CD14-positive monocyte (primary cell): ENCODE results near the gene SSTR4. TPM values are rescaled to one million over a fixed set of nuclear protein-coding genes. Genes with fewer than 3 reads are reported as not detected.

Source experiments
- DNase-seq, 3 donors: peaks; one replicate each; pipeline ENCODE4 v3.0.0-alpha.2; 2011 to 2022
- H2AFZ ChIP-seq: 2 replicates; pipeline ENCODE4 v1.6.0; 2012; ENCODE audit warnings: mild to moderate bottlenecking, low read depth, low read length, inconsistent platforms; ENCODE audit not compliant: insufficient read depth, poor library complexity, severe bottlenecking
- H3K27ac ChIP-seq, 2 donors: 1 replicate in 1 of 2; 2 replicates in 1 of 2; pipeline ENCODE4 v1.5.1; 2012 to 2013; ENCODE audit warnings: low read length in 2 of 2, control low read depth in 1 of 2, inconsistent platforms in 1 of 2, low read depth in 1 of 2, mild to moderate bottlenecking in 1 of 2
- H3K27me3 ChIP-seq, 2 donors: one replicate each; pipeline versions ENCODE4 v1.6.0 to v1.6.1; 2011 to 2013; ENCODE audit warnings: low read length in 2 of 2; ENCODE audit not compliant: control insufficient read depth in 2 of 2, insufficient read depth in 2 of 2
- H3K36me3 ChIP-seq, 2 donors: replicated peaks in 1 of 2; 1 replicate in 1 of 2; 2 replicates in 1 of 2; pipeline versions ENCODE4 v1.5.1 to v1.6.1; 2012 to 2013; ENCODE audit warnings: low read length in 2 of 2, control low read depth in 1 of 2, inconsistent platforms in 1 of 2, mild to moderate bottlenecking in 1 of 2; ENCODE audit not compliant: insufficient read depth in 2 of 2, control insufficient read depth in 1 of 2
- H3K4me1 ChIP-seq, 2 donors: 1 replicate in 1 of 2; 2 replicates in 1 of 2; pipeline versions ENCODE4 v1.5.1 to v1.6.1; 2012 to 2013; ENCODE audit warnings: low read length in 2 of 2, control low read depth in 1 of 2, inconsistent platforms in 1 of 2, mild to moderate bottlenecking in 1 of 2, moderate library complexity in 1 of 2; ENCODE audit not compliant: insufficient read depth in 2 of 2, control insufficient read depth in 1 of 2
- H3K4me2 ChIP-seq: replicated peaks from 2 replicates; pipeline ENCODE3; 2012; ENCODE audit warnings: low read length, moderate library complexity, mild to moderate bottlenecking; ENCODE audit not compliant: poor library complexity, severe bottlenecking; ENCODE audit errors: extremely low read depth
- H3K4me3 ChIP-seq, 3 experiments: fragments of 200-600 bp in 1 of 3; sonication (generic) in 1 of 3; replicated peaks in 1 of 3; 1 replicate in 2 of 3; 2 replicates in 1 of 3; pipeline ENCODE4 v1.5.1; 2011 to 2013; ENCODE audit warnings: low read length in 3 of 3, mild to moderate bottlenecking in 3 of 3, control low read depth in 2 of 3, low read depth in 2 of 3, inconsistent platforms in 1 of 3, moderate library complexity in 1 of 3
- H3K79me2 ChIP-seq: 2 replicates; pipeline ENCODE4 v1.6.0; 2012; ENCODE audit warnings: mild to moderate bottlenecking, control low read depth, inconsistent platforms, low read length, moderate library complexity; ENCODE audit not compliant: insufficient read depth
- H3K9ac ChIP-seq: 2 replicates; pipeline ENCODE4 v1.6.0; 2017; ENCODE audit warnings: low read length, mild to moderate bottlenecking; ENCODE audit not compliant: insufficient read depth, poor library complexity, severe bottlenecking
- H3K9me3 ChIP-seq, 2 donors: replicated peaks in 1 of 2; 1 replicate in 1 of 2; 2 replicates in 1 of 2; pipeline versions ENCODE4 v1.5.1 to v1.6.1; 2012 to 2013; ENCODE audit warnings: low read length in 2 of 2, control low read depth in 1 of 2; ENCODE audit not compliant: control insufficient read depth in 1 of 2, insufficient read depth in 1 of 2
- H4K20me1 ChIP-seq: 2 replicates; pipeline ENCODE4 v1.6.0; 2012; ENCODE audit warnings: mild to moderate bottlenecking, low read length, control low read depth, moderate library complexity; ENCODE audit not compliant: insufficient read depth
- H3K27ac Mint-ChIP-seq, 7 donors: one replicate each; pipeline ENCODE4 v1.8.0; 2020; ENCODE audit warnings: mild to moderate bottlenecking in 7 of 7, mixed read lengths in 7 of 7, moderate library complexity in 6 of 7, inconsistent platforms in 2 of 7
- H3K27me3 Mint-ChIP-seq, 3 donors: one replicate each; pipeline ENCODE4 v1.8.0; 2021 to 2022; ENCODE audit warnings: low read depth in 3 of 3, mild to moderate bottlenecking in 3 of 3, mixed read lengths in 3 of 3, moderate library complexity in 3 of 3, inconsistent platforms in 1 of 3
- H3K36me3 Mint-ChIP-seq, 2 donors: one replicate each; pipeline ENCODE4 v1.8.0; 2020; ENCODE audit warnings: mixed read lengths in 2 of 2, inconsistent platforms in 1 of 2, mild to moderate bottlenecking in 1 of 2
- H3K4me1 Mint-ChIP-seq: one replicate; pipeline ENCODE4 v1.8.0; 2020; ENCODE audit warnings: mild to moderate bottlenecking, mixed read lengths
- H3K4me3 Mint-ChIP-seq, 2 donors: one replicate each; pipeline ENCODE4 v1.8.0; 2020; ENCODE audit warnings: mild to moderate bottlenecking in 2 of 2, mixed read lengths in 2 of 2, moderate library complexity in 1 of 2
- H3K9me3 Mint-ChIP-seq, 7 donors: one replicate each; pipeline ENCODE4 v1.8.0; 2020 to 2022; ENCODE audit warnings: mixed read lengths in 7 of 7, mild to moderate bottlenecking in 6 of 7, moderate library complexity in 6 of 7, inconsistent platforms in 2 of 7
- WGBS: methylation state at CpG from one replicate; pipeline ENCODE4 v1.1.5; 2013; ENCODE audit warnings: missing lambda C conversion rate; ENCODE audit not compliant: insufficient coverage; 5-methylcytosine and 5-hydroxymethylcytosine counted together
- intact Hi-C, 2 donors: fragments of 100-400 bp; cut with micrococcal nuclease; formaldehyde crosslinking; loops; one replicate each; pipeline versions ENCODE4 v1.15.0 to v1.15.1; 2023
- polyA plus RNA-seq, 3 donors: library from polyadenylated mRNA; depleted of rRNA in 1 of 3; unstranded in 2 of 3; stranded (reverse) in 1 of 3; fragments of 300-500 nt in 2 of 3; fragments of >200 nt in 1 of 3; fragmentation: Illumina TruSeq in 2 of 3; gene quantifications; 1 replicate in 2 of 3; 2 replicates in 1 of 3; pipeline ENCODE4 v1.2.3, GENCODE V29; 2012 to 2021
- TF ChIP-seq, protein P1 (sequence below): fragments of 200-600 bp; IDR thresholded peaks from one replicate; pipeline ENCODE4 v1.8.0; 2022; ENCODE audit warnings: antibody characterized with exemption, mild to moderate bottlenecking

The SSTR4 gene
- polyA plus RNA-seq, 3 donors: not detected

DNA sequence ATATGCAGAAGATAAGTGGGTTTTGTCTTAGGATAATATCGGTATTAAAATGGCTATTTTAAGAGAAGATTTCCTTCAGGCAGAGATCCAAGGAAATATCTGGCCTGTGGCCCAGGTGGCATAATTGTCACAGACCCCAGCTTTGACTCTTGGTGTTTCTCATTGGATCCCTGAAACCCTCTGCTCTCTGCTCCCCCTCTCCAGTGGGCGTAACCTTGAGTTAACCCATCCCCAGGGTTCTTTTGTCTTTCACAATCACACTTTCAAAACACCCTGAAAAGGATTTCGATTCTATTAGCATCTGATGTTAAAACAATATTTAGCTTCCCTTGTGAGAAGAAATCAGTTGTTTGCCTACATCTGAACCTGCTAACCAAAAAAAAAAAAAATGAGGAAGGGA lies 7.2 kb downstream of the SSTR4 start:
- Histone ChIP-seq H2AFZ (no peak overlapping the region), H3K27ac (no peak overlapping the region), H3K36me3 (peaks cover 0 to 7% of the 10 kb centered on the region in 2 donors), H3K4me3 (no peak overlapping the region), H3K9ac (no peak overlapping the region), H4K20me1 (peaks cover 22% of the 10 kb centered on the region), H3K79me2 (peaks cover 5% of the 10 kb centered on the region), H3K9me3 (no peaks in the 10 kb centered on the region), H3K27me3 (peaks cover 18 to 19% of the 10 kb centered on the region in 2 donors), H3K4me1 (peaks cover 12 to 39% of the 10 kb centered on the region in 2 donors), H3K4me2 (no peak overlapping the region)
- no peak overlapping the region for H3K4me3 Mint-ChIP-seq
- TF ChIP-seq, protein P1, sequence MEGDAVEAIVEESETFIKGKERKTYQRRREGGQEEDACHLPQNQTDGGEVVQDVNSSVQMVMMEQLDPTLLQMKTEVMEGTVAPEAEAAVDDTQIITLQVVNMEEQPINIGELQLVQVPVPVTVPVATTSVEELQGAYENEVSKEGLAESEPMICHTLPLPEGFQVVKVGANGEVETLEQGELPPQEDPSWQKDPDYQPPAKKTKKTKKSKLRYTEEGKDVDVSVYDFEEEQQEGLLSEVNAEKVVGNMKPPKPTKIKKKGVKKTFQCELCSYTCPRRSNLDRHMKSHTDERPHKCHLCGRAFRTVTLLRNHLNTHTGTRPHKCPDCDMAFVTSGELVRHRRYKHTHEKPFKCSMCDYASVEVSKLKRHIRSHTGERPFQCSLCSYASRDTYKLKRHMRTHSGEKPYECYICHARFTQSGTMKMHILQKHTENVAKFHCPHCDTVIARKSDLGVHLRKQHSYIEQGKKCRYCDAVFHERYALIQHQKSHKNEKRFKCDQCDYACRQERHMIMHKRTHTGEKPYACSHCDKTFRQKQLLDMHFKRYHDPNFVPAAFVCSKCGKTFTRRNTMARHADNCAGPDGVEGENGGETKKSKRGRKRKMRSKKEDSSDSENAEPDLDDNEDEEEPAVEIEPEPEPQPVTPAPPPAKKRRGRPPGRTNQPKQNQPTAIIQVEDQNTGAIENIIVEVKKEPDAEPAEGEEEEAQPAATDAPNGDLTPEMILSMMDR: no peak
- intact Hi-C loops: loop anchor here in 1 of 2 donors (10.0 kb wide), 1 partner anchor 347 kb away; no protein-coding TSS in a partner anchor
- H3K36me3 Mint-ChIP-seq: peaks cover 12 to 13% of the 10 kb centered on the region in 2 donors
- no peak overlapping the region for H3K27ac Mint-ChIP-seq
- WGBS: 80% methylated on average over 1 of the region's 3 CpGs
- peaks cover 25 to 41% (median 36%) of the 10 kb centered on the region in 3 donors for H3K27me3 Mint-ChIP-seq
- no peak for DNase-seq
- peaks cover 39% of the 10 kb centered on the region for H3K4me1 Mint-ChIP-seq
- peaks cover 0 to 4% (median 1%) of the 10 kb centered on the region in 7 donors for H3K9me3 Mint-ChIP-seq

DNA sequence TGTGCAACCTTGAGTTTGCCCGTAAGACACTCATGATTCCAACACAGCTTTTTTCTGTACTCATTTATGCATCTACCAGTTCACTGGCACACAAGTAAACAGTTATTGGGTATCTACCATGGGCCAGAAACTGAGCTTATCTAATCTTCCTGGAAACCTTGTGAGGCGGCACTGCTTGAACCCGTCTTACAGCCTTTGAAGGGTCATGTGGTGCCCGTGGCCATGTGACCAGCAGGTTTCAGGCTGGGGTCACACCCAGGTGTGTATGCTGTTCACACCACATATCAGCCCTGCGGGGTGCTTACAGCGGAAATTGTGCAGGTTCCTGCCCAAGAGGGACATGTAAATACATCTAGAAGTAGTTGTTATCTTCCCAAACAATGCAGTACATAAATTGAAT lies 8.3 kb downstream of the SSTR4 start:
- WGBS: 91% methylated on average over 5 of the region's 6 CpGs

More for the DNA sequence above, 8.3 kb downstream of the SSTR4 start:
- Mint-ChIP-seq H3K36me3 (peaks cover 17 to 18% of the 10 kb centered on the region in 2 donors), H3K27me3 (peaks cover 25 to 41% (median 33%) of the 10 kb centered on the region in 3 donors), H3K9me3 (peaks cover 0 to 9% (median 3%) of the 10 kb centered on the region in 7 donors), H3K4me1 (peaks cover 50% of the 10 kb centered on the region), H3K27ac (no peak overlapping the region), H3K4me3 (no peak overlapping the region)
- peaks cover 33% of the 10 kb centered on the region for H4K20me1 ChIP-seq
- peaks cover 8% of the 10 kb centered on the region for H3K79me2 ChIP-seq
- intact Hi-C loops: loop anchor here in 1 of 2 donors (10.0 kb wide), 1 partner anchor 349 kb away; no protein-coding TSS in a partner anchor
- H3K36me3 ChIP-seq: peaks cover 0 to 7% of the 10 kb centered on the region in 2 donors
- H3K4me3 ChIP-seq: no peak overlapping the region
- no peak overlapping the region for H3K27ac ChIP-seq
- peaks cover 14 to 18% of the 10 kb centered on the region in 2 donors for H3K27me3 ChIP-seq
- no peak overlapping the region for H3K4me2 ChIP-seq
- peaks cover 23 to 50% of the 10 kb centered on the region in 2 donors for H3K4me1 ChIP-seq
- H2AFZ ChIP-seq: no peak overlapping the region
- H3K9me3 ChIP-seq: no peaks in the 10 kb centered on the region
- no peak overlapping the region for H3K9ac ChIP-seq
- DNase-seq: no peak
- TF ChIP-seq, protein P1: no peak
